Kidney epithelial cell (primary cell): ENCODE data around the gene ANKHD1. TPM values are rescaled to one million over a fixed set of nuclear protein-coding genes. Genes with fewer than 3 reads are reported as not detected.
"Not testable (repeated sequence)": the region's sequence is repeated elsewhere in the genome, so short reads cannot be mapped to it uniquely, and the experiment has no call there.

Source experiments
- DNase-seq: peaks from one replicate; pipeline ENCODE4 v3.0.0-alpha.2; 2010; ENCODE audit warnings: low read depth
- H3K27me3 ChIP-seq: 2 replicates; pipeline ENCODE4 v1.6.0; 2011; ENCODE audit warnings: low read length; ENCODE audit not compliant: control insufficient read depth, insufficient read depth
- H3K36me3 ChIP-seq: 2 replicates; pipeline ENCODE4 v1.5.1; 2011; ENCODE audit warnings: low read length; ENCODE audit not compliant: control insufficient read depth, insufficient read depth
- H3K4me3 ChIP-seq: 2 replicates; pipeline ENCODE4 v1.5.1; 2011; ENCODE audit warnings: low read depth, mild to moderate bottlenecking, control low read depth, low read length
- total RNA-seq: library from RNA; depleted of rRNA; stranded (reverse); fragments of >200 nt; gene quantifications from 2 replicates; pipeline ENCODE4 v1.2.3, GENCODE V29; 2015
- TF ChIP-seq, protein P1 (sequence below): IDR thresholded peaks from 2 replicates; pipeline ENCODE4 v1.5.1; 2011; ENCODE audit warnings: mild to moderate bottlenecking, moderate library complexity, low read length, control low read depth, inconsistent platforms; ENCODE audit not compliant: insufficient read depth, poor library complexity, severe bottlenecking

The ANKHD1 gene
- total RNA-seq, 1 donor from 2014 or later: 80.4 TPM

GRCh38 chr5:140420665-140421361, 19.2 kb downstream of the ANKHD1 start:
- TF ChIP-seq, protein P1, sequence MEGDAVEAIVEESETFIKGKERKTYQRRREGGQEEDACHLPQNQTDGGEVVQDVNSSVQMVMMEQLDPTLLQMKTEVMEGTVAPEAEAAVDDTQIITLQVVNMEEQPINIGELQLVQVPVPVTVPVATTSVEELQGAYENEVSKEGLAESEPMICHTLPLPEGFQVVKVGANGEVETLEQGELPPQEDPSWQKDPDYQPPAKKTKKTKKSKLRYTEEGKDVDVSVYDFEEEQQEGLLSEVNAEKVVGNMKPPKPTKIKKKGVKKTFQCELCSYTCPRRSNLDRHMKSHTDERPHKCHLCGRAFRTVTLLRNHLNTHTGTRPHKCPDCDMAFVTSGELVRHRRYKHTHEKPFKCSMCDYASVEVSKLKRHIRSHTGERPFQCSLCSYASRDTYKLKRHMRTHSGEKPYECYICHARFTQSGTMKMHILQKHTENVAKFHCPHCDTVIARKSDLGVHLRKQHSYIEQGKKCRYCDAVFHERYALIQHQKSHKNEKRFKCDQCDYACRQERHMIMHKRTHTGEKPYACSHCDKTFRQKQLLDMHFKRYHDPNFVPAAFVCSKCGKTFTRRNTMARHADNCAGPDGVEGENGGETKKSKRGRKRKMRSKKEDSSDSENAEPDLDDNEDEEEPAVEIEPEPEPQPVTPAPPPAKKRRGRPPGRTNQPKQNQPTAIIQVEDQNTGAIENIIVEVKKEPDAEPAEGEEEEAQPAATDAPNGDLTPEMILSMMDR: no peak
- Histone ChIP-seq H3K36me3 (no peaks in the 10 kb centered on the region), H3K27me3 (no peaks in the 10 kb centered on the region), H3K4me3 (no peak overlapping the region)
- no peak for DNase-seq

DNA sequence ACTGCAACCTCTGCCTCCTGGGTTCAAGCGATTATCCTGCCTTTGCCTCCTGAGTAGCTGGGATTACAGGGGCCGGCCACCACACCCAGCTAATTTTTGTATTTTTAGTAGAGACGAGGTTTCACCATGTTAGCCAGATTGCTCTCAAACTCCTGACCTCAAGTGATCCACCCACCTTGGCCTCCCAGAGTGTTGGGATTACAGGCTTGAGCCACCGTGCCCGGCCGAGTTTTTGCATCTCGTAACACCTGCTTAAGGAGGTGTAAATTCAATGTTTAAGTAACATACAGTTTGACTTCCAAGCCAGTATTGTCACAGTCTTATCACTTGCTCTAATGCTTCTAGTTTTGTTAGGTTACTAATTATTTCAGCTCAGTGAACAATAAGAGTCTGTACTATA, 19.7 kb downstream of the ANKHD1 start:
- H3K36me3 ChIP-seq, DNase-seq, H3K27me3 ChIP-seq: not testable (repeated sequence)

GRCh38 chr5:140423609-140424008, 22.0 kb downstream of the ANKHD1 start:
- H3K36me3 ChIP-seq: no peaks in the 10 kb centered on the region
- no peak for DNase-seq
- H3K4me3 ChIP-seq: no peak overlapping the region
- TF ChIP-seq, protein P1: no peak
- H3K27me3 ChIP-seq: no peaks in the 10 kb centered on the region

More for the DNA sequence above, 19.7 kb downstream of the ANKHD1 start:
- H3K4me3 ChIP-seq: not testable (repeated sequence)

DNA sequence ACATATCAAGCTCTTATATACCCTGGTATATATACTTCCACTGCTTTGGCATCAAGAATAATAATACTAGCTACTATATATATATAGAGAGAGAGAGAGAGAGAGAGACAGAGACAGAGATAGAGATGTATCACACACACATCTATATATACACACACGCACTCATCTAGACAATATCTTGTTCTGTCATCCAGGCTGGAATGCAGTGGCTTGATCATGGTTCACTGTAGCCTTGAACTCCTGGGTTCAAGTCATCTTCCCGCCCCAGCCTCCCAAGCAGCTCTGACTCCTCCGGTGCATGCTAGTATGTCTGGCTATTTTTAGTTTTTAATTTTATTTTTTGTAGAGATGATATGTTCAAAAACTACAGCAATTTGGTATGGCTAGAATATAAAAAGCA, 22.5 kb downstream of the ANKHD1 start:
- Histone ChIP-seq H3K27me3 (no peaks in the 10 kb centered on the region), H3K36me3 (no peaks in the 10 kb centered on the region), H3K4me3 (no peak overlapping the region)
- TF ChIP-seq, protein P1: no peak
- DNase-seq: no peak

GRCh38 chr5:140427726-140428125, 26.1 kb downstream of the ANKHD1 start:
- not testable (repeated sequence) for DNase-seq, H3K27me3 ChIP-seq, H3K4me3 ChIP-seq, H3K36me3 ChIP-seq

DNA sequence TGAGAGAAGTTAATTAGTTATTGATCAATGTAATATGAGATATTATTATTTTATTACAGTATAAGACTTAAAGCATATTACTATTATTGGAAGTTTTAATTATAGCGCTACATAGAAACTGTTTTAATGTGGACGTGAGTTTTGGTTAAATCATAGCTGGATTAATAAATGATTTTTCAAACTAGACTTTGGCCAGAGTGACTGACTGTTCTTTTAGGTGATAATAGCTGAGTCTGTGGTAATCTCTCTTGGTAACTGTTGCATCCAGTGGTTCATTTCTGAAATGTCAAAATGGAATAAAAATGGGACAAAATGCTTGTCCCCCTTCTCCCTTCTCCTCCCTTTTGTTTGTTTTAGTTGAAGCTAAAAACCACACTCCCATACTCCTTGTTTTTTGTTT, 28.1 kb downstream of the ANKHD1 start:
- no peaks in the 10 kb centered on the region for H3K36me3 ChIP-seq
- TF ChIP-seq, protein P1: no peak
- DNase-seq: no peak

GRCh38 chr5:140432212-140432611, 30.6 kb downstream of the ANKHD1 start:
- no peak for DNase-seq
- H3K36me3 ChIP-seq: no peaks in the 10 kb centered on the region
- no peaks in the 10 kb centered on the region for H3K27me3 ChIP-seq
- no peak overlapping the region for H3K4me3 ChIP-seq
- TF ChIP-seq, protein P1: no peak

More for the DNA sequence above, 28.1 kb downstream of the ANKHD1 start:
- Histone ChIP-seq H3K4me3 (no peak overlapping the region), H3K27me3 (no peaks in the 10 kb centered on the region)
